Measurements from ENCODE around the gene SS18L1. TPM values are rescaled to one million over a fixed set of nuclear protein-coding genes. Genes with fewer than 3 reads are reported as not detected.

The SS18L1 gene
- total and polyA plus RNA-seq, 3 donors from 2014 or later, result 16.2 to 69.5 (median 54.6) TPM

Other genes starting within 250 kb of the SS18L1 start
- 100 to 1,000 TPM; 107 to 111 TPM for gene TAF4, start 77.9 kb upstream of the SS18L1 start, total RNA-seq
- 30.7 TPM for gene TAF4, start 77.9 kb upstream of the SS18L1 start, polyA plus RNA-seq (ENCODE audit: insufficient read depth, low read depth, low replicate concordance)
- gene LSM14B, start 21.3 kb upstream of the SS18L1 start, total RNA-seq, result 100 to 1,000 TPM; 116 to 137 TPM
- 91.0 TPM for gene LSM14B, start 21.3 kb upstream of the SS18L1 start, polyA plus RNA-seq (ENCODE audit: insufficient read depth, low read depth, low replicate concordance)
- 100 to 1,000 TPM; 146 to 203 TPM for gene PSMA7, start 375 bp upstream of the SS18L1 start, total RNA-seq
- 124 TPM for gene PSMA7, start 375 bp upstream of the SS18L1 start, polyA plus RNA-seq (ENCODE audit: insufficient read depth, low read depth, low replicate concordance)
- gene MTG2, start 39.3 kb downstream of the SS18L1 start, total RNA-seq, result 10 to 100 TPM; 61.9 to 76.8 TPM
- gene MTG2, start 39.3 kb downstream of the SS18L1 start, polyA plus RNA-seq (ENCODE audit: insufficient read depth, low read depth, low replicate concordance), result 53.3 TPM
- 1 to 10 TPM; 1.1 to 2.5 TPM for gene HRH3, start 76.5 kb downstream of the SS18L1 start, total RNA-seq
- gene HRH3, start 76.5 kb downstream of the SS18L1 start, polyA plus RNA-seq (ENCODE audit: insufficient read depth, low read depth, low replicate concordance), result 0.67 TPM
- gene OSBPL2, start 94.8 kb downstream of the SS18L1 start, total RNA-seq, result 10 to 100 TPM; 49.8 to 57.2 TPM
- 48.5 TPM for gene OSBPL2, start 94.8 kb downstream of the SS18L1 start, polyA plus RNA-seq (ENCODE audit: insufficient read depth, low read depth, low replicate concordance)
- gene ADRM1, start 159.2 kb downstream of the SS18L1 start, total RNA-seq, result 100 to 1,000 TPM; 283 to 286 TPM
- 191 TPM for gene ADRM1, start 159.2 kb downstream of the SS18L1 start, polyA plus RNA-seq (ENCODE audit: insufficient read depth, low read depth, low replicate concordance)
- gene LAMA5, start 223.5 kb downstream of the SS18L1 start, total RNA-seq, result 100 to 1,000 TPM; 121 to 144 TPM
- 33.2 TPM for gene LAMA5, start 223.5 kb downstream of the SS18L1 start, polyA plus RNA-seq (ENCODE audit: insufficient read depth, low read depth, low replicate concordance)
- gene RPS21, start 243.3 kb downstream of the SS18L1 start, total RNA-seq, result 1,000 to 10,000 TPM in 1 of 2 donors, 100 to 1,000 TPM in 1; 548 to 1,387 TPM
- gene RPS21, start 243.3 kb downstream of the SS18L1 start, polyA plus RNA-seq (ENCODE audit: insufficient read depth, low read depth, low replicate concordance), result 1,052 TPM

All from testis (tissue), 3 donors.